Measurements from ENCODE around the gene CHN2. TPM values are rescaled to one million over a fixed set of nuclear protein-coding genes. Genes with fewer than 3 reads are reported as not detected.

CHN2 gene
- total RNA-seq, 5 donors from 2014 or later (not counting 1 experiment from before 2014, with no cell fraction given), result 4.5 to 9.0 (median 6.6) TPM

DNA sequence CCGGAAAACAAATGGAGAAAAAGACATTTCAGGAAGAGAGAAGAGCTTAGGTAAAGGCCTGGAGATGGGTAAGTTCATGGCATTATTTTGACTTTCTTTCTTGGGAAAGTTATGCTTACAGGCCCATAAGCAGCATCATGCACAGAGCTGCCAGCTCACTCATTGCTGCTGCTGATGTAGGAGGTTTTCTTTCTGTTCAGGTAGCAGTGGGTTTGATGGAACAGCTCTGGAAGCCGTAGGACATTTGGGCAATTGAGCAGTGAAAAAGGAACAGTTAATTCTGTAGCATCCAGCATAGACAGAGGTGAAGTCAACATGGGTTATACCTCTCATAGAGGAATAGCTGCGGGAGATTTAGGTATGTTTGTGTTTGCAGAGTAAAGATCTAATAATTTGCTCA lies 3.3 kb downstream of the CHN2 start:
- peaks cover 12 to 17% of the 10 kb centered on the region in 2 experiments for H3K4me1 ChIP-seq (ENCODE audit: control insufficient read depth in 1 of 2, extremely low read depth in 1 of 2, insufficient read depth in 2 of 2, low read length in 2 of 2)
- ChIA-PET POLR2A (no interaction called here), CTCF (interaction anchor here (0.7 to 1.5 kb wide), 3 partner anchors 9 to 41 kb away, joined by 3 to 5 read pairs (median 4); no protein-coding TSS in a partner anchor)
- Mint-ChIP-seq H3K9me3 (no peaks in the 10 kb centered on the region), H3K4me3 (no peak overlapping the region), H3K36me3 (no peaks in the 10 kb centered on the region), H3K27me3 (peaks cover 25 to 38% of the 10 kb centered on the region in 2 donors), H3K4me1 (peaks cover 18 to 35% (median 20%) of the 10 kb centered on the region in 3 donors), H3K27ac (no peak overlapping the region)
- H3K36me3 ChIP-seq (ENCODE audit: control insufficient read depth in 2 of 2, extremely low read depth in 1 of 2, insufficient read depth in 1 of 2, low read length in 1 of 2), result no peaks in the 10 kb centered on the region
- no peak overlapping the region for H3K4me3 ChIP-seq (ENCODE audit: control insufficient read depth in 1 of 2, extremely low read depth in 1 of 2, low read length in 1 of 2)
- WGBS (ENCODE audit: insufficient coverage), result 93% methylated on average over 3 of the region's 3 CpGs
- H3K9me3 ChIP-seq, result no peaks in the 10 kb centered on the region
- DNase-seq (no peak), ATAC-seq (replicated peaks in 1 of 4) (no peak)
- H3K27me3 ChIP-seq (replicated peaks in 1 of 2; ENCODE audit: control insufficient read depth in 2 of 2, extremely low read depth in 1 of 2, insufficient read depth in 2 of 2, low read length in 1 of 2), result peaks cover 0 to 10% of the 10 kb centered on the region in 2 experiments
- H3K27ac ChIP-seq (ENCODE audit: low read length), result no peak overlapping the region

DNA sequence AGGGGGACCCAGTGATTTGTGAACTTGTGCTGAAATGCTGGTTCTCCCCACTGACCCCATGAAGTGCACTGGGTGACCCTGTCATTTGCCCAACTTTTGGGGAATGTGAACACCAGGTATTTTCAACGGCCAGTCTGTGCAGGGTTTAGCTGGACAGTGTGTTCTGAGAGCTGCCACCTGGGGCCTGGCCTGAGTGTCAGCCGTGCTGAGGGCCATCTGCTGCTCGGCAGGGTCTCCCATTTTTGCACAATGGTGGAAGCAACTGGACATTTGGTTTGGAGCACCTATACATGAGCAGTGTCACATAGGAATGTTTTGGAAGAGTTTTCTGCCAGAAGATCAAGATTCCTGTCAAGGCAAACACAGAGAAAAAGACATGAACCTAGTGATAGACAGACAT lies 5.2 kb downstream of the CHN2 start:
- Mint-ChIP-seq H3K9me3 (no peaks in the 10 kb centered on the region), H3K36me3 (no peaks in the 10 kb centered on the region), H3K4me3 (no peak overlapping the region), H3K27me3 (peaks cover 24 to 30% of the 10 kb centered on the region in 2 donors), H3K4me1 (peaks cover 18 to 30% (median 20%) of the 10 kb centered on the region in 3 donors), H3K27ac (no peak overlapping the region)
- POLR2A ChIA-PET, result no interaction called here
- Histone ChIP-seq H3K27me3 (replicated peaks in 1 of 2; ENCODE audit: control insufficient read depth in 2 of 2, extremely low read depth in 1 of 2, insufficient read depth in 2 of 2, low read length in 1 of 2) (peaks cover 0 to 7% of the 10 kb centered on the region in 2 experiments), H3K4me1 (ENCODE audit: control insufficient read depth in 1 of 2, extremely low read depth in 1 of 2, insufficient read depth in 2 of 2, low read length in 2 of 2) (peaks cover 12 to 13% of the 10 kb centered on the region in 2 experiments), H3K4me3 (ENCODE audit: control insufficient read depth in 1 of 2, extremely low read depth in 1 of 2, low read length in 1 of 2) (no peak overlapping the region), H3K27ac (ENCODE audit: low read length) (no peak overlapping the region), H3K36me3 (ENCODE audit: control insufficient read depth in 2 of 2, extremely low read depth in 1 of 2, insufficient read depth in 1 of 2, low read length in 1 of 2) (no peaks in the 10 kb centered on the region), H3K9me3 (no peaks in the 10 kb centered on the region)
- CTCF ChIA-PET, result no interaction called here
- DNase-seq, result no peak
- no peak for ATAC-seq (replicated peaks in 1 of 4)
- 85% methylated on average over 3 of the region's 3 CpGs for WGBS (ENCODE audit: insufficient coverage)

DNA sequence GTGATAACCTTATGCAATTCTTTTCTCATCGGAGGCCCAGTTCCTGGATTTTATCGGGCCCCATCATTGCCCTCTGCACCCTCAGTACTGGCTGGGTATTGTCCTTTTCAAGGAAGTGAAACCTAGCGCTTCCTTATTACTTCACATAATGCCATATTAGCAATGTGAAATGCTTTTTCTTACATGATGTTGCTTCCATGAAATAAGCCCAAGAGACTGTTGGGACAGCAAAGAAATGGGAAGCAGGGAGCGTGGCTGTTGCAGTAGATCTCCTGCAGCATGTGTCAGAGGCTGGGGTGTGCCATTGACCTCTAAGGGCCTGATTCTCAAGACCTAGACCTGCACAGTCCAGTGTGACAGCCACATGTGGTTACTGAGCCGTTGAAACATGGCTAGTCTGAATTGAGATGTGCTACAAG lies 8.1 kb downstream of the CHN2 start:
- WGBS (ENCODE audit: insufficient coverage), result 88% methylated on average over 1 of the region's 5 CpGs
- Mint-ChIP-seq H3K27me3 (peaks cover 4 to 10% of the 10 kb centered on the region in 2 donors), H3K27ac (no peak overlapping the region), H3K4me3 (no peak overlapping the region), H3K36me3 (no peaks in the 10 kb centered on the region), H3K4me1 (peaks cover 0 to 9% (median 8%) of the 10 kb centered on the region in 3 donors), H3K9me3 (no peaks in the 10 kb centered on the region)
- H3K9me3 ChIP-seq, result no peaks in the 10 kb centered on the region
- H3K4me1 ChIP-seq (ENCODE audit: control insufficient read depth in 1 of 2, extremely low read depth in 1 of 2, insufficient read depth in 2 of 2, low read length in 2 of 2), result peaks cover 1 to 6% of the 10 kb centered on the region in 2 experiments
- ATAC-seq (replicated peaks in 1 of 4), result no peak
- no peaks in the 10 kb centered on the region for H3K27me3 ChIP-seq (replicated peaks in 1 of 2; ENCODE audit: control insufficient read depth in 2 of 2, extremely low read depth in 1 of 2, insufficient read depth in 2 of 2, low read length in 1 of 2)
- DNase-seq, result no peak
- H3K27ac ChIP-seq (ENCODE audit: low read length), result no peak overlapping the region
- no peaks in the 10 kb centered on the region for H3K36me3 ChIP-seq (ENCODE audit: control insufficient read depth in 2 of 2, extremely low read depth in 1 of 2, insufficient read depth in 1 of 2, low read length in 1 of 2)
- CTCF ChIA-PET, result no interaction called here
- H3K4me3 ChIP-seq (ENCODE audit: control insufficient read depth in 1 of 2, extremely low read depth in 1 of 2, low read length in 1 of 2), result no peak overlapping the region
- POLR2A ChIA-PET, result no interaction called here

DNA sequence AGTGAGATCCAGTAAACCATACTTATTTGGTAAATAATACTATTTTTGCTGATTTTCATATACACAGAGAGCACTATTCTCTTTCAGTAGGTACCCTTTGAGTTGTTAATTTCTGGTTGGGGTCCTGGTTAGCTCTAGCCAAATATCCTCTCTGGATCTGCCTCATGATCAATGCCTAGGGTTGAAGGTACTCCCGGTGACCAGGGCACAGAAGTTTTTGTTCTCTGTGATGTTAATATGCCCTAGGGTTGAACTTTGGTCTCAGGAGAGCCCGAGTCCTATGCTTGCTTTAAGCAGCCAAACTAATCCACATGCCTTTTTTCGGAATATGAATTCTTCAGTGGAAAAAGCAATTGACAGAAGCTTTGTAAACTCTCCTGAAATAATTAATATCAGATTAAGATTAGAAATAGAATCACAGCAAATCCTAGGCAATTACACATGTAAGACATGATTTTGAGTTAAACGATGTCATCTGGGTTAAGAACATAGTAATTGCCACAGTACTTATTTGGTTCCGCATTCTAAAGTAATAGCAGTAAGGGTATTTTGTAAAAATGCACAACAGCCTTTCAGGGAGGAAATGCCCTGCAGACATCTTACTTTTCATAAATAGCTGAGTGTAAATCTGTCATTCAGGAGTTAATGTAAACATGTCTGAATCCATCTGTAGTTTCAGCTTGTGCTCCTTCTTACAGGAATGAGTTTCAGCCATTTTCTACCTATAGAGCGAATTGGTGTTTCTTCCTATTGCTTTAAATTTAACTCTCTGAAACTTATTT lies 10.1 kb downstream of the CHN2 start:
- ChIA-PET POLR2A (no interaction called here), CTCF (no interaction called here)
- H3K36me3 Mint-ChIP-seq, result no peaks in the 10 kb centered on the region
- no peaks in the 10 kb centered on the region for H3K9me3 Mint-ChIP-seq
- no peak overlapping the region for H3K4me3 Mint-ChIP-seq
- 80% methylated on average over 1 of the region's 6 CpGs for WGBS (ENCODE audit: insufficient coverage)
- no peak for ATAC-seq (replicated peaks in 1 of 4)
- no peak for DNase-seq
- no peak overlapping the region for H3K27ac ChIP-seq (ENCODE audit: low read length)
- H3K36me3 ChIP-seq (ENCODE audit: control insufficient read depth in 2 of 2, extremely low read depth in 1 of 2, insufficient read depth in 1 of 2, low read length in 1 of 2), result no peaks in the 10 kb centered on the region
- no peak overlapping the region for H3K27ac Mint-ChIP-seq
- H3K4me3 ChIP-seq (ENCODE audit: control insufficient read depth in 1 of 2, extremely low read depth in 1 of 2, low read length in 1 of 2), result no peak overlapping the region
- H3K27me3 Mint-ChIP-seq, result peaks cover 0 to 7% of the 10 kb centered on the region in 2 donors
- no peaks in the 10 kb centered on the region for H3K9me3 ChIP-seq
- H3K4me1 Mint-ChIP-seq, result peaks cover 10 to 19% (median 15%) of the 10 kb centered on the region in 3 donors
- H3K27me3 ChIP-seq (replicated peaks in 1 of 2; ENCODE audit: control insufficient read depth in 2 of 2, extremely low read depth in 1 of 2, insufficient read depth in 2 of 2, low read length in 1 of 2), result no peaks in the 10 kb centered on the region
- peaks cover 9 to 12% of the 10 kb centered on the region in 2 experiments for H3K4me1 ChIP-seq (ENCODE audit: control insufficient read depth in 1 of 2, extremely low read depth in 1 of 2, insufficient read depth in 2 of 2, low read length in 2 of 2)

DNA sequence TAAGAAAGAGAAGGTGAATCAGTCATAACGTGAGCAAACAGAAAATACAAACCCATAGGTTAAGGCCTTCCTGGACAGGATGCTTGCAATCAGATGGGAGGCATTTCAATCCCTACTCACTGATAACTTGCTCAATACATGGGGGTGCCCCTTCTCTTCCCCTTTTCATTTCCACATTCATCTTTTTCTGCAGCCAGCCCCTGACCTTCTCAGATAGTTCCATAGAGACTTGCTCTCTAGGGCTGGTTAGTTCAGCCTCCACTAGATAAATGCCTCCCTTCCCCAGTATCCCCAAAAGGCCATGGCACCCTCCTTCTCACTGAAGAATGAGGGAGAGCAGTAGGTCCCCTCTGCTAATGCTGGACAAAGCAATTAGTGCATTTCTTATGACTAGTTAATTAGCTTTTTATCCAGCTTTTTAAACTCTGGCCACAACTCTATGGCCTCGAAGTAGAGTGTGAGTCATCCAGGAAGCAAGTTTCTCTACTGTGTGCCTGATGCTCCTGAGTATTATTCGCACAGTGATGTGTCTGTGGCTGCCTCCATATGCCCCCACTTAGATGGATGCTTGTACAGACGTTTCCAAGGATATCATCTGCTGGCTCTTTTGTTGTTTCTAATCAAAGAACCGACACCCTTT lies 12.7 kb downstream of the CHN2 start:
- Histone ChIP-seq H3K36me3 (ENCODE audit: control insufficient read depth in 2 of 2, extremely low read depth in 1 of 2, insufficient read depth in 1 of 2, low read length in 1 of 2) (no peaks in the 10 kb centered on the region), H3K27me3 (replicated peaks in 1 of 2; ENCODE audit: control insufficient read depth in 2 of 2, extremely low read depth in 1 of 2, insufficient read depth in 2 of 2, low read length in 1 of 2) (no peaks in the 10 kb centered on the region), H3K4me1 (ENCODE audit: control insufficient read depth in 1 of 2, extremely low read depth in 1 of 2, insufficient read depth in 2 of 2, low read length in 2 of 2) (peaks cover 9 to 12% of the 10 kb centered on the region in 2 experiments), H3K27ac (ENCODE audit: low read length) (no peak overlapping the region), H3K9me3 (no peaks in the 10 kb centered on the region), H3K4me3 (ENCODE audit: control insufficient read depth in 1 of 2, extremely low read depth in 1 of 2, low read length in 1 of 2) (no peak overlapping the region)
- Mint-ChIP-seq H3K36me3 (no peaks in the 10 kb centered on the region), H3K4me1 (peaks cover 10 to 19% (median 15%) of the 10 kb centered on the region in 3 donors), H3K27ac (no peak overlapping the region), H3K9me3 (no peaks in the 10 kb centered on the region), H3K27me3 (no peaks in the 10 kb centered on the region), H3K4me3 (no peak overlapping the region)
- POLR2A ChIA-PET, result no interaction called here
- DNase-seq (no peak), ATAC-seq (replicated peaks in 1 of 4) (peak in 3 of 4 experiments; percentile 22 to 69 (median 43))
- no CpG with 5 or more reads among the region's 5 CpGs for WGBS (ENCODE audit: insufficient coverage)
- CTCF ChIA-PET, result no interaction called here

DNA sequence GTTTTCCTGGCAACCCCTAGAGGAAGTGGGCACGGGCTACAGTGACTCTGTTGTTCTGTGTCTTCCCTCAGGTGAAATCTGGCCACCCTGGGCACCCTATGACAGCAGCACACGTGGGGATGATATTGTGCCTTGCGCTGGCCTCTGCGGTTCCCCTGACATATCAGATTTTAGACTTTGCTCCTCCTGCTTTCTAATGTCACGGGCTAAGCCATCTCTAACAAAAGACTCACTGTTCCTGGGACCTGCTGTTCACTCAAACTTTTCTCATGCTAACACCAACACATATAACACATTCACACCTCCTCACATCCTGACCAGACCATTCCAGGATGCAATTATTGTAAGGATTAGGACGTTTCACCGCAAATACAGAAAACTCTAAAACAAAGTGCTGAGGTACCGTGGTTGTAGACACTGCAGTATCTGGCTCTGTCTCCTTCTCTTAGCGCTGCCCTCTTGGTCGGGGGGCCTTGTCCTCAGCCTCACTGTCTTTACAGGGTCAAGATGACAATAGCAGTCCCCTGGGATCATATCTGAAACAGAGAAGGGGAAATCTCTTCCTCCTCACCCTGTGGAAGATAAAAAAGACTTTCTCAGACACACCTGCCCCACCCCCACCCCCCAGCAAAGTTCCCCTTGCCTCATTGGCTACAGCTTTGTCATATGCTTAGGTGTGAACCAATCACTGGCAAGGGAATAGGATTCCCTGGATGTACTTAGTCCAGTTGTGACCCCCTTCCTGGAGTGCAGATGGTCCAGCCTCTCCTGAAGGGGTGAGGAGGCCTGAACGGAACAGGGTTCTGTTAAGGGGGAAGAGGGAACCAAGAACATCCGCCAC lies 14.1 kb downstream of the CHN2 start:
- Mint-ChIP-seq H3K4me3 (no peak overlapping the region), H3K9me3 (no peaks in the 10 kb centered on the region), H3K4me1 (peaks cover 10 to 19% (median 15%) of the 10 kb centered on the region in 3 donors), H3K27ac (no peak overlapping the region), H3K27me3 (no peaks in the 10 kb centered on the region), H3K36me3 (no peaks in the 10 kb centered on the region)
- peak in 1 of 35 experiments; percentile 18 for DNase-seq
- Histone ChIP-seq H3K4me1 (ENCODE audit: control insufficient read depth in 1 of 2, extremely low read depth in 1 of 2, insufficient read depth in 2 of 2, low read length in 2 of 2) (peaks cover 9 to 12% of the 10 kb centered on the region in 2 experiments), H3K36me3 (ENCODE audit: control insufficient read depth in 2 of 2, extremely low read depth in 1 of 2, insufficient read depth in 1 of 2, low read length in 1 of 2) (no peaks in the 10 kb centered on the region), H3K27ac (ENCODE audit: low read length) (no peak overlapping the region), H3K9me3 (no peaks in the 10 kb centered on the region), H3K4me3 (ENCODE audit: control insufficient read depth in 1 of 2, extremely low read depth in 1 of 2, low read length in 1 of 2) (no peak overlapping the region), H3K27me3 (replicated peaks in 1 of 2; ENCODE audit: control insufficient read depth in 2 of 2, extremely low read depth in 1 of 2, insufficient read depth in 2 of 2, low read length in 1 of 2) (no peaks in the 10 kb centered on the region)
- ChIA-PET POLR2A (no interaction called here), CTCF (no interaction called here)
- WGBS (ENCODE audit: insufficient coverage), result 73% methylated on average over 10 of the region's 12 CpGs
- peak in 1 of 4 experiments; percentile 67 for ATAC-seq (replicated peaks in 1 of 4)

Data from T-cell (primary cell).